OCI-LY1 (cell line): ENCODE results near the gene RBM47.

ENCODE experiments used
- H2AFZ ChIP-seq: fragments of 200-600 bp; sonication (generic), shearing (Covaris generic); 2 replicates; pipeline ENCODE4 v1.6.0; 2014; ENCODE audit warnings: antibody characterized with exemption, mild to moderate bottlenecking, low read length
- H3F3A ChIP-seq: fragments of 200-600 bp; sonication (generic), shearing (Covaris generic); 2 replicates; pipeline ENCODE4 v1.6.0; 2014; ENCODE audit warnings: mild to moderate bottlenecking, antibody characterized with exemption, low read length, moderate library complexity; ENCODE audit not compliant: insufficient read depth
- H3K27ac ChIP-seq: fragments of 200-600 bp; sonication (generic); 2 replicates; pipeline ENCODE4 v1.5.1; 2014; ENCODE audit warnings: low read length, mixed run types, mild to moderate bottlenecking, low read depth; ENCODE audit not compliant: poor library complexity, severe bottlenecking
- H3K27me3 ChIP-seq: fragments of 200-600 bp; sonication (generic); 2 replicates; pipeline ENCODE4 v1.6.0; 2014; ENCODE audit warnings: antibody characterized with exemption, mild to moderate bottlenecking, low read length, moderate library complexity; ENCODE audit not compliant: insufficient read depth
- H3K36me3 ChIP-seq: fragments of 200-600 bp; sonication (generic); 2 replicates; pipeline ENCODE4 v1.6.1; 2014; ENCODE audit warnings: mild to moderate bottlenecking, antibody characterized with exemption, low read length, moderate library complexity, mixed read lengths; ENCODE audit not compliant: insufficient read depth
- H3K4me1 ChIP-seq: fragments of 200-600 bp; sonication (generic); 2 replicates; pipeline ENCODE4 v1.5.1; 2014; ENCODE audit warnings: mild to moderate bottlenecking, low read length, moderate library complexity; ENCODE audit not compliant: insufficient read depth, severe bottlenecking
- H3K4me2 ChIP-seq: fragments of 200-600 bp; sonication (generic), shearing (Covaris generic); 2 replicates; pipeline ENCODE4 v1.6.1; 2014; ENCODE audit warnings: low read length
- H3K4me3 ChIP-seq: fragments of 200-600 bp; sonication (generic); 2 replicates; pipeline ENCODE4 v1.5.1; 2014; ENCODE audit warnings: low read length, low read depth, mild to moderate bottlenecking, mixed read lengths; ENCODE audit not compliant: poor library complexity, severe bottlenecking
- H3K79me2 ChIP-seq: fragments of 200-600 bp; shearing (Covaris generic); 2 replicates; pipeline ENCODE4 v1.6.1; 2016; ENCODE audit warnings: mixed run types, low read length, mixed read lengths; ENCODE audit not compliant: insufficient read depth
- H3K9ac ChIP-seq: fragments of 200-600 bp; sonication (generic), shearing (Covaris generic); 2 replicates; pipeline ENCODE4 v1.6.1; 2014; ENCODE audit warnings: mild to moderate bottlenecking, low read length, mixed read lengths
- H3K9me2 ChIP-seq: fragments of 200-600 bp; sonication (generic), shearing (Covaris generic); 2 replicates; pipeline ENCODE4 v1.6.1; 2014; ENCODE audit warnings: low read depth, mild to moderate bottlenecking, low read length, mixed read lengths
- H3K9me3 ChIP-seq: fragments of 200-600 bp; shearing (Covaris generic); 2 replicates; pipeline ENCODE4 v1.6.1; 2014; ENCODE audit warnings: low read length, mixed read lengths
- H4K20me1 ChIP-seq: fragments of 200-600 bp; sonication (generic), shearing (Covaris generic); 2 replicates; pipeline ENCODE4 v1.6.0; 2016; ENCODE audit warnings: mild to moderate bottlenecking, low read length; ENCODE audit not compliant: insufficient read depth
- CTCF ChIP-seq: fragments of 200-600 bp; sonication (generic), shearing (Covaris generic); IDR thresholded peaks from 2 replicates; pipeline ENCODE4 v1.5.1; 2017; ENCODE audit warnings: mild to moderate bottlenecking, antibody characterized with exemption, low read length, moderate library complexity, mixed read lengths
- EZH2 ChIP-seq: fragments of 200-600 bp; sonication (generic), shearing (Covaris generic); IDR thresholded peaks from 2 replicates; pipeline ENCODE4 v1.8.0; 2017; ENCODE audit warnings: borderline replicate concordance, mixed run types, mild to moderate bottlenecking, antibody characterized with exemption, low read length, moderate library complexity, mixed read lengths

The RBM47 gene

GRCh38 chr4:40375095-40375494, 254.6 kb downstream of the RBM47 start:
- no peaks in the 10 kb centered on the region for H3K4me1 ChIP-seq
- no peak overlapping the region for H3K4me2 ChIP-seq
- no peaks in the 10 kb centered on the region for H3F3A ChIP-seq
- TF ChIP-seq CTCF (no peak), EZH2 (no peak)
- no peak overlapping the region for H3K9ac ChIP-seq
- no peaks in the 10 kb centered on the region for H4K20me1 ChIP-seq
- H3K4me3 ChIP-seq, result no peak overlapping the region
- H2AFZ ChIP-seq, result no peak overlapping the region
- H3K9me3 ChIP-seq, result no peaks in the 10 kb centered on the region
- no peaks in the 10 kb centered on the region for H3K36me3 ChIP-seq
- H3K79me2 ChIP-seq, result no peaks in the 10 kb centered on the region
- H3K27me3 ChIP-seq, result 0 out of 2 replicates have a peak, but pooled peaks cover 8% of the 10 kb centered on the region
- no peaks in the 10 kb centered on the region for H3K9me2 ChIP-seq
- no peak overlapping the region for H3K27ac ChIP-seq

GRCh38 chr4:40373636-40374035, 256.0 kb downstream of the RBM47 start:
- H3K9ac ChIP-seq, result no peak overlapping the region
- H3F3A ChIP-seq, result no peaks in the 10 kb centered on the region
- H3K9me3 ChIP-seq, result no peaks in the 10 kb centered on the region
- H3K79me2 ChIP-seq, result no peaks in the 10 kb centered on the region
- no peaks in the 10 kb centered on the region for H3K9me2 ChIP-seq
- TF ChIP-seq CTCF (no peak), EZH2 (no peak)
- 0 out of 2 replicates have a peak, but pooled peaks cover 8% of the 10 kb centered on the region for H3K27me3 ChIP-seq
- H3K36me3 ChIP-seq, result no peaks in the 10 kb centered on the region
- H3K4me3 ChIP-seq, result no peak overlapping the region
- no peak overlapping the region for H3K27ac ChIP-seq
- no peak overlapping the region for H2AFZ ChIP-seq
- no peak overlapping the region for H3K4me2 ChIP-seq
- H4K20me1 ChIP-seq, result no peaks in the 10 kb centered on the region
- H3K4me1 ChIP-seq, result no peaks in the 10 kb centered on the region
